HuH-7.5 (cell line): ENCODE results near the gene GSTM2.

Experiments
- DNase-seq: peaks from one replicate; pipeline ENCODE4 v3.0.0; 2011; ENCODE audit warnings: low spot score

Gene GSTM2

DNA sequence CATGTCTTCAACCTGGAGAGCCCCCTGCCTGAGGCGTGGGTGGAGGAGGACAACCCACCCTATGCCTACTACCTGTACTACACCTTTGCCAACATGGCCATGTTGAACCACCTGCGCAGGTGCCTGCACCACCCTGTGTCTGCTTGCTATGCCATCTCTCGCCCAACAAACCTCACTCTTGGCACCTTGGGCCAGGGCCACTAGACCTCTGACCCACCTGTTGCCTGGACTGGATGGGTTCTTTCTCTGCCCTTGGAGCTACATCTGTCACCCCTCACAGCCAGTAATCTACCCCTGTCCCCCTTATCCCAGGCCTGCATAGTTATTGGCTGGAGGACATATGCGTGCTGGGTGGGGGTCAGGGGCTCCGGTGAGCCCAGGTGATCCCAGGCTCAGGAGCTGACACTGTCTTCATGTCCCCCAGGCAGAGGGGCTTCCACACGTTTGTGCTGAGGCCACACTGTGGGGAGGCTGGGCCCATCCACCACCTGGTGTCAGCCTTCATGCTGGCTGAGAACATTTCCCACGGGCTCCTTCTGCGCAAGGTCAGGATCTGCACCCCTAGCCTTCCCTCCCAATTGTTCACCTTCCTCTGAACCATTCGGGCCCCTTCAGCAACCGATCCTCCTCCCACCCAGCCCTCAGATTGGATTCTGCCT lies 38.4 kb upstream of the GSTM2 start:
- DNase-seq: no peak

GRCh38 chr1:109630081-109630897 lies 37.6 kb upstream of the GSTM2 start:
- peak; percentile 50 for DNase-seq

DNA sequence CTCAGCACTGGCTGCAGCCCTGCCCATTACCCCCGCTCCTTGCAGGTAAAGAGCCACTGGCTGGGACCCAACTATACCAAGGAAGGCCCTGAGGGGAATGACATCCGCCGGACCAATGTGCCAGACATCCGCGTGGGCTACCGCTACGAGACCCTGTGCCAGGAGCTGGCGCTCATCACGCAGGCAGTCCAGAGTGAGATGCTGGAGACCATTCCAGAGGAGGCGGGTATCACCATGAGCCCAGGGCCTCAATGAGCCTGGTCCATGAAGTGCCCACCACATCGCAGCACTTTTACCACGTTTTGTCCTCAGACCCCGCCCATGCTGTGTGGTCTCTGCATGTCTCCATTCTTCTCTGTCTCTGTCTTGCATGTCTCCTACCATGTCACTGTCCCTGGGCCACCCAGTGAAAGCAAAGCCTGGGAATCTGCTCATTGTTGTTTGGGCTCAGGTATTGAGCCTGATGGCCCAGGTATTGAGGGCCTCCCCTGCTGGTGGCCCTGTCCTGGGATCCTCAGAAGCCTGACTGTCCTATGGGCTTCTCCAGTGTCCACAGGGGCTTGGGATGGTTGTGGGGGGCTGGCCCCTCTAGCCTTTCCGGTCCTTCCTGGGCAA lies 36.9 kb upstream of the GSTM2 start:
- no peak for DNase-seq

- no peak for DNase-seq
Measured at GRCh38 chr1:109631513-109632505, 36.0 kb upstream of the GSTM2 start.

GRCh38 chr1:109632671-109633346 lies 35.0 kb upstream of the GSTM2 start:
- DNase-seq: no peak

DNA sequence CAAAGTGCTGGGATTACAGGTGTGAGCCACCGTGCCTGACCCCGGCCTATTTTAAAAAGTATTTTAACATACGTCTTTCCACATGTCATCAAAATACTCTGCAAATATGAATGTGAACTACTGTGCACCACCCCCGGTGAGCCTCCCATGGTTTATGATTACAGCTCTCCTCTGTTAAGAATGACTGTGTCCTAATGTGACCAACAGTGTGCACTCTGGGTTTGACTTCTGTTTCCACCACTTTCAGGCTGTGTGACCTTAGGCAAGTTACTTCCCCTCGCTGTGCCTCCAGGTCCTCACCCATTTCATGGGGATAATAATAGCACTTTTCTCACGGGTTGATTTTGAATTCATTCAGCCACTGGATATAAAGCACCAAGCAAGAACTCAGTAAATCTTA lies 33.6 kb upstream of the GSTM2 start:
- DNase-seq: no peak

- no peak for DNase-seq
Measured at GRCh38 chr1:109634771-109635750, 32.8 kb upstream of the GSTM2 start.

- no peak for DNase-seq
Measured at GRCh38 chr1:109635862-109636200, 32.0 kb upstream of the GSTM2 start.

DNA sequence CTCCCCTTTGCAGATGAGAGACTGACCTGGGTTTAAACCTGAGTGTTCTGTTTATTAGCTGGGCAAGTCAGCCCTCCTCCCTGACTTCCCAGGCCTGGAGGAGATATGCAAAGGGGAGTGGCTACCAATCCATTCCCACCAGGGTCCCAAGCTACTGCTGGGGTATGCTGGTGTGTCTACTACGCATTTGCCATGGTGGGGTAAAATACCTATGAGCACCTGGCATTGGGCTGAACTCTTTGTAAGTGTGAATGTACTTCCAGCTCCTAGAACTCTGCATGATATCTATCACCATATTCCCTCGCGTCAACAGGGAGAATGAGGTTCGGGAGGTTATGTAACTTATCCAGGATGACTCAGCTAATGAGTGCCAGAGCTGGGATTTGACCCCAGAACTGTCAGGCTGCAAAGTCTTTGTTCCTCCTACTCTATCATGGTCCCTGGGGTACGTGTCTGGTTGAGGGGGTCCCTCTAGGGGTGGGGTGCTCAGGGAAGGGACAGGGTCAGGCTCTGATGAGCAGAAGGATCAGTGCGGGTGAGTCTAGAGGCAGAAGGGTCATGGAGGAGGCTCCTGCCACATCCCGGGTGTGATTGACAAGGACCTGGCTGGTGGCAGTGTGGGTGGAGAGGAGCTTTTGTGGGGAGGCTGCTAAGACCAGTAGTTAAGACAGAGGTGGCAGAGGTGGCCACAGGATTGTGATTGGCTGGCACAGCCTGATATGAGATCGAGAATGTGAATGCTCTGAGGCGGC lies 31.5 kb upstream of the GSTM2 start:
- no peak for DNase-seq

GRCh38 chr1:109637446-109637845 lies 30.4 kb upstream of the GSTM2 start:
- no peak for DNase-seq

- no peak for DNase-seq
Measured at GRCh38 chr1:109639063-109639840, 28.6 kb upstream of the GSTM2 start.

GRCh38 chr1:109639841-109640184 lies 28.0 kb upstream of the GSTM2 start:
- no peak for DNase-seq

GRCh38 chr1:109640285-109640865 lies 27.5 kb upstream of the GSTM2 start:
- DNase-seq: peak; percentile 57

DNA sequence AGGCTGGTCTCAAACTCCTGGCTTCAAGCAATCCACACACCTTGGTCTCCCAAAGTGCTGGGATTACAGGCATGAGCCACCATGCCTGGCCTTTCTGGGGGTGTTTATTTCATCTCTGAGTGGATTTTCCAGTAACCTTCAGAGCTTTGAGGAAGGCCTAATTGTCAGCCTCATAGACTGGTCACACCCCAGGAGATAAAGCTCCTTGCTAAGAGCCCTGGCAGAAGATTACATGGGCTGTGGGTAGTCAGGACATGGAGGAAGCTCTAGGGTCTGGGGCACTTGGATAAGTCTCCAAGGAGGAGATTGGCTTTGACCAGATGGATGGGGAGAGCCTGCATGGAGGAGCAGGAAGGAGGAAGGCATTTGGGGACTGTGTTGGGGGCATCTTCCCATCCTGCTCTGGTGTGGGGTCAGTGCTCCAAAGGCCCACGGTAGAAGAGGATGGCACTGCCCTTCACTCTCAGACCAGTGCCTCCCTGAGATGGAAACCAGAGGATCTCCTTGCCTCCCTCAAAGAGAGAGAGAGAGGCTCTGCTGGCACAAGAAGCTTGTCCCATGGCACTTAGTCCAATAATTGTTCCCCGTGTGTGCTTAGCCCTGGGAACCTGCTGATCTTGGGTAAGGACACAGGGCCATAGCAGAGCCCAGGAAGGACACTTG lies 26.6 kb upstream of the GSTM2 start:
- DNase-seq: no peak

- DNase-seq: no peak
Measured at GRCh38 chr1:109641861-109642260, 26.0 kb upstream of the GSTM2 start.

DNA sequence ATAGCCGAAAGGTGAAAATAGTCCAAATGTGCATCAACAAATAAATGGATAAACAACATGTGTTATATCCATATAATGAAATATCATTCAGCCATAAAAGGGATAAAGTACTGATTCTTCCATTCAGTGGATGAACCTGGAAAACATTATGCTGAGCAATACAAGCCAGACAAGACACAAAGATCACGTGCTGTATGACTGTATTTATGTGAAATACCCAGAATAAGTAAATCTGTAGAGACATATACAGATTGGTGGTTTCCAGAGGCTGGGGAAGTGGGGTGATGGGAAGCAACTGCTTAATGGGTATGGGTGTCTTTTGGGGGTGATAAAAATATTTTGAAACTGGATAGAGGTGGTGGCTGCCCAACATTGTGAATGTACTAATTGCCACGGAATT lies 25.2 kb upstream of the GSTM2 start:
- DNase-seq: no peak

DNA sequence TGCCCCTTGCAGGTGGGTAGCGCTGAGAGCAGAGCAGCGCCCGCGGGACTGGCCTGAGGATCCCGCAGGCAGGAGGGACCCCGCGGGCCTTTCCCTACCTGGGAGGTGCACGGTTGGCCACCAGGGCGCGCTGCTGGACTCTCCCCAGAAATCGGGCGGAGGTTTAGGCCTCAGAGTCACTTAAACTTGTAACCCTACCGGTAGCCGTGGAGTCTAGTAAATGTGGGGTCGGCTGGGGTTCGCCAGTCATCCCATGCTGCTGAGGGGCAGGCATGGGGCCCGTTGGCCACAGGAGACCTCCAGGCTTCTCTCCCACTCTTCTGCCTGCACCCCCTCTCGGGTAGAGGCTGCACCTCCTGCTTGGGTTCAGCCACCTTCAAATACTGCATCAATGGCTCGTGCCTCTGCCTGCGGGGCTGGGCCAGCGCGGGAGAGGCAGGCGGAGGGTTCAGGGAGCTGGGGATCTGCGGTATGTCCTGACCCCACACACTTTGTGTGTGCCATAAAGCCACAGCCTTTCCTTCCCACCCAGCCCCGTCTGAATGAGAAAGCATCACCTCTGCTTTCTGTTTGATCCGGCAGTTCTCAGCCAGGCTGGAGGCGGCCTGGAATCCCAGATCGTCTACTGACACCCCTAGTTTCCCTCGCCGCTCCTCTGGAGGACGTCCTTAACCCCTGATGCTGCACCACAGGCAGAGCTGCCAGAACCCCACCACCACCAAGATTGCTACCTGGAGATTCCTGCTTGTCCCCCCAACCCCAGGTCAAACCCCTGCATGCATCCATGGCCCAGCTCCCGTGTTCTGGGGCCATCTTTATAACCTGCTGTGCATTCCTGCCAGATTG lies 24.2 kb upstream of the GSTM2 start:
- peak; percentile 76 for DNase-seq
